Nucleus accumbens (tissue), 56 donors: Measurements from ENCODE around the gene SLC4A9.

Experiments used
- DNase-seq, 56 donors: peaks; one replicate each; lab custom pipeline; 2025; lab: John Stamatoyannopoulos, UW

The SLC4A9 gene

GRCh38 chr5:140360101-140360500 is at the start of gene SLC4A9:
SLC4A9 (plus strand) TSS chr5:140360194; CDS start chr5:140360237, 43 bp downstream.
- DNase-seq = no peak

- DNase-seq = no peak
Observed at GRCh38 chr5:140310434-140310833, 49.6 kb upstream of the SLC4A9 start.

- no peak for DNase-seq
Observed at GRCh38 chr5:140311011-140311467, 49.0 kb upstream of the SLC4A9 start.

DNA sequence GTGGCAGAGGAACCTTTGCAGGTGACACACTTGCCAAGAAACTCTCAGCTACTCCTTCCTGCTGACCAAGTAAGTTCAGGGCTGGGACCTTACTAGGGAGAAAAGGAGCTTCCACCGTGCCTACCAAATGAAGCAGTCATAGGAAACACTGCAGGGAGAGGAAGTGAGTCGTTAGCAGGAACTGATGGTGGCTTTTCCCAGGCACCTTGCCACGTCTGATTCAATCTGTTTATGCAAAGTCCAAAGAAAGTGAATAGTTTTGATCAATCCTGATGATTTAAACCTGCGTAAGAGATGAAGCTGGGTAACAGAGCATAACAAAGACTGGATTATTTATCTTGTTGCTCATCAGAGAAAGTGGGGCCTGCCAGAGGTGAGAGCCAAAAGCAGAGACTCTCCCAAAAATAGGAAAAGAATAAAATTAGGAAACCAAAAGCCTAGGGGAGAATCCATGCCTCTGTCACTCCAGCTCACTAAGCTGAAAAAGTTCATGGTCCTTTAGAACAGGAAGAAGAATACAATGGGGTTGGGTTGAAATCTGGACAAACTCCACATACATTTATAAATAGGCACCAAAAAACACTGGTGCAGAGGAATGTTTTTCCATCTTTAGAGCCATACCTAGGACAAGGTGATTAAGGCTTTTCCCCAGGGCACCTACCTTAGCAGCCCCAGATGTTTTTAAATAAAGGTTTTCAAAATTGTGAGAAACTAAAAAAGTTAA is 47.8 kb upstream of the SLC4A9 start:
- peak in 1 of 56 donors; percentile 5 for DNase-seq

DNA sequence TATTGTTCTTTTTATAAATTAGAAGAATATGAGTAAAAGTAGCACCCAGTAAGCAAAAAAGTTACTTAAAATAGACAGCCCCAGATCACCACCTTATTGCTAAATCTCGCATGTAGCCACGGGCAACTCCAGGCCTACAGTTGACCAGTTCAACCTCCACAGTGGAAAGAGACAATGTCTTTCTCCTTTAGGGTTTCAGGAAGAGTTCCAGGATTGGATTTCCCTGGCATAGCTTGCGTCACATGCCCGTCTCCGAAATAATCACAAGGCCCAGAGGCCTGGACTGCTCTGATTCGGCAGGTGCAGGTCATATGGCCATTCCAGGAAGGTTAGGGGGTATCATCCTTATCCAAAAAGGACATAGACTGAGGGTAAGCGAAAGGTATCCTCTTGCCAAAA is 47.2 kb upstream of the SLC4A9 start:
- no peak for DNase-seq

DNA sequence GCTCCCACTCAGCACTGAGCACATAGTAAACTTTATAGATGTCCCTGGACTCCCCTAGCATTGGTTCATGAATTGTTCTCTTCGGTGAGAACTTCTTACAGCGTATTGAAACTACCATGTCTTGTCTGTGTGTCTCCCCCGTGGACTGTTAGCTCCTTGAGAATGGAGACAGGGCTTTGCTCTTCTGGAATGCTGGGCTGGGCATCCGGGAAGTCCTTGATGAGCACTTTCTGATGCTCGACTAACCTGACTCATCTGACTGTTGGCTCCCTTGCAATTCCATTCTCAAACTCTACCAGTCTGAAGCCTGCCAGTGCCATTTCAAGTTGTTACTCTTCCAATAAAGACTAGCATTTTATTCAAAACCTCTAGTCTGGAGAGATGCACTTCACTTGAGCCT is 42.1 kb upstream of the SLC4A9 start:
- DNase-seq = no peak

DNA sequence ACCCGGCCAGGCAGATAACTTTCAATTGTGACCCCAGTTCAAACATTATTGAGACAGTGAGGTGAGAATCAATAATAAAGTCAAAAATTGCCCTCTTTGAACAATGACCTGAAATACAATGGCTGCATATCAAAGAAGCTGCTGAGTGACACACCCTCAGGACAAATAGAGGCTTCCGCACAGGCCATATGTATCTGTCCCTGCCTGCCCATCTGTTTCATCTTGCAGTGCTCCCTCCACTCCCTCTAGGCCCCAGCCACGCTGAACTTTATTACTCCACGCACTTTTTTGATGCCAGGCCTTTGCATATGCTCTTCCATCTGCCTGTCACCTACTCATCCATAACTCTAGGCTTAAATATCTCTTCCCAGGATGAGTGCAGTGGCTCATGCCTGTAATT is 41.2 kb upstream of the SLC4A9 start:
- no peak for DNase-seq

GRCh38 chr5:140319833-140320232 is 40.2 kb upstream of the SLC4A9 start:
- no peak for DNase-seq

DNA sequence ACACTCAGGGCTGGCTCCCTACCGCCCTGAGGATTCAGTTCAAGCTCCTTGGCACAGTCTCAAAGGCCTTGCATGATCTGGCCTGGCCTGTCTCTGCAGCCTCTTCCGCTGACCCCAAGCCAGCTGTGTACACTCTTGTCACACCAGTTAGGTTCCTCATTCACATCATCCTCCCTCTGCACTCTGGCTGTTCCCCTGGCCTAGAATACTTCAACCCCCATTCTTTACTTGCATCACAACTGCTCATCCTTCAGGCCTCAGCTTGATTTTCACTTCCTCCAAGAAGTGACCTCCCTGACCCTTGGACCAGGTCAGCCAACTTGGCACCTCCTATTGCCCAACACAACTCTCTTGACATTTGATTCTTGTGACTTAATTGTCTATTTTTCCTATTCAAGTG is 38.2 kb upstream of the SLC4A9 start:
- peak in 24 of 56 donors; percentile 8 to 50 (median 27) for DNase-seq

- peak in 45 of 56 donors; percentile 16 to 72 (median 47) for DNase-seq
Observed at GRCh38 chr5:140322751-140323731, 37.0 kb upstream of the SLC4A9 start.

DNA sequence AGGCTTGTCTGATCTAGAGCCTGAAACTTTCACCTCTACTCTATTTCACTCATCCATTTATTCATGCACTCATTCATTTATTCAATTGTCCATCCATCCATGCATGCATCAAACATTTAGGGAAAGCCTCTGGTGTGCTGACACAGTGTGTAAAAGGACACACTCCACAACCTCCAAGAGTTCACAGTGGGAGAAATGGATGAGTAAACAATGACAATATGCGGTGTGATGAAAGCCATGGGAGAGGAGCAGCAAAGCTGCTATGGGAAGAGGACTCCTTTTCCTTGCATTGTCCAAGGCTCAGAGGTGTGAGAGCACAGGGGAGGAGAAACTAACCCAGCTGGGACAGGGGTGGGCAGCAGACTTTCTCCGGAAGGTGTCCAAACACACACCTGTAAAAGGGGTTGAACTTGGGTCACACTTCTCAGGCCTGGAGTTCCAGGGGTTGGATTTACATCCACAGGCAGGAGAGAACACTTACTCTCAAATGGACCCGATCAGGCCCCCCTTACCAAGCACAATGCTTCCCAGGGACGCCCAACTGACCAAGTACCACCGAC is 35.9 kb upstream of the SLC4A9 start:
- DNase-seq = no peak

DNA sequence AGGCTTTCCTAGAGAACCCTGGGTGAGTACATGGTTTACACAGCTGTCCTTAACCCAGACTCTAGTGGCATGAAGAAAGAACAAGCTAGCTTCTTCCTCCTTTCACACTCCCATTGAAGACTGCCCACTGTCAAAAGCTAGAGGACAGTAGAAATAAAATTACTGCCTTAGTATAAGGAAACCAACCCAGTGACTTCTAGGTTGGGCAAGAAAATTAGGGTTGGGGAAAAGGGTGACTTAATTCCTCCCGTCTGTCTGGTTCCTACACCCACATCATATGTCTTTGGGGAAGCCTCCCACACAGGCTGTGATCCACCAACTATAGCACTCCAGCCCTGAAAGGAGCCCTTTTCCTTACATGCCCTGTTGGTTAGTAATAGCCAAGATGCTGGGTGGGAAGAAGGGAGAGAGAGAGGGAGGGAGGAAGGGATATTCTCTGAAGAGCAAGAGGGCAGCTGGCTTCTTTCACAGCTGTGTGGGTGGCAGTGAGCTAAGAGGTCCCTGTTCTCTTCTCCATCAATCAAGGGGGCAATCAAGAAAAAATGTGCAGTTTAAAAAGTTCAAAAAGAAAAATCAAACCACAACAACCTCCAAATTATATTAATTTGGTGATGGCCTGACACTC is 35.3 kb upstream of the SLC4A9 start:
- DNase-seq = no peak

DNA sequence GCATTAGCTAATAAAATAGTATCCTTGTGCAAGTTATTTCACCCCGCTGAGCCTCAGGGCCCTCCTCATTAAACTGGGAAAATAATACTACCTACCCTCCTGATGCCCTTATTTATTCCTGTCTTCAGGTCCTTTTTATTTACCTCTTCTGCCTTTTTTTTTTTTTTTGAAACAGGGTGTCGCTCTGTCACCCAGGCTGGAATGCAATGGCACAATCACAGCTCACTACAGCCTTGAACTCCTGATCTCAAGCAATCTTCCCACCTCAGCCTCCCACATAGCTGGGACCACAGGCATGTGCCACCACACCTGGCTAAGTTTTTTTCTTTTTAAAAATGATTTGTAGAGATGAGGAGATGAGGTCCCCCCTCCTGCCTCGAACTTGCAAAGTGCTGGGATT is 34.5 kb upstream of the SLC4A9 start:
- DNase-seq = no peak

GRCh38 chr5:140327589-140327988 is 32.4 kb upstream of the SLC4A9 start:
- no peak for DNase-seq

GRCh38 chr5:140328036-140328764 is 31.8 kb upstream of the SLC4A9 start:
- DNase-seq = no peak

DNA sequence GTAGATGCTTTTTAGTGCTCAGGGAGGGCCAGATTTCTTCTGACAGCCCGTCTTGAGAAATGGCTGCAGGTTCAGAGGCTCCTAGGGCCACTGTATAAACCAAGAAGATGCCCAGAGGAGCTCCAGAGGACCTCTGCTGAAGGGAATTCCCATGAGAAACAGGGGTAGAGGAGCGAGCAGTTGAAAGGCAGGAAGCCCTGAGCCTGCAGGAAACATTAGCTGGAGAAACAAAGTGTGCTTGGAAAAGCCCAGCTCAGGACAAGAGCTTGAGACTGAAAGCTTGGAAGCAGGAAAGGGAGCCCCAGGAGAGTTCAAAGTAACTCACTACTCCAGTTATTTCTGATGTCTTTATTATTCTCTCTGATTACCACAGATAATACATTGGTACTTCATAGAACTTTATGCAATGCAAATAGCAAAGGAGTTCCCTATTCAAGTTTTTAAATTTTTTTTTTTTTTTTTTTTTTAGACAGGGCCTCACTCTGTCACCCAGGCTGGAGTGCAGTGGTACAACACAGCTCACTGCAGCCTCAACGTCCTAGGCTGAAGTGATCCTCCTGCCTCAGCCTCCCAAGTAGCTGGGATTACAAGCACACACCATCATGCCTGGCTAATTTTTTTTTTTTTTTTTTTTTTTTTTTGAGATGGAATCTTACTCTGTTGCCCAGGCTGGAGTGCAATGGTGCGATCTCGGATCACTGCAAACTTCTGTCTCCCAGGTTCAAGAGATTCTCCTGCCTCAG is 30.1 kb upstream of the SLC4A9 start:
- DNase-seq = no peak

GRCh38 chr5:140331638-140332037 is 28.4 kb upstream of the SLC4A9 start:
- no peak for DNase-seq

DNA sequence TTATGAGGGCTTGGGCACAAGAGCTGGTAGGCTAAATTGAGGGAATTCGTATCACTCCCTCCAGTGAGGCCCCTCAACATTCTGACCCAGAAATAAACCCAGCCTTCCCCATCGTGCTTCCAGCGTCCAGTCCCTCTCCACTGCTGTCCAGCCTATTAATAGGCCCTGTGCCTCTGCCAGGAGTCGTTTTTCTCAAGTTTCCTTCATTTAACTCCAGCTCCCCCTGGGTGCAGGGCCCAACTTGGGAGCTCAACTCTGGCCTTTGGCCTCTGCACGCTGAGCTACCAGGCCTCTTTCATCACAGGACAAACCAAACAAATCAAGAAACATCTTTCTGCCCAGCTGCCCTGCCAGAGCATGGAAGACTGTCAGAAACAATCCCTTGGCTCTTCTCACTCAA is 23.6 kb upstream of the SLC4A9 start:
- peak in 1 of 56 donors; percentile 14 for DNase-seq

GRCh38 chr5:140337880-140338279 is 22.1 kb upstream of the SLC4A9 start:
- no peak for DNase-seq
